PC-9 (cell line): ENCODE results near the gene CCL4.
"Not testable (repeated sequence)": the region's sequence is repeated elsewhere in the genome, so short reads cannot be mapped to it uniquely, and the experiment has no call there.

Experiments used
- EZH2 ChIP-seq: fragments of 200-600 bp; sonication (generic); IDR thresholded peaks from 2 replicates; pipeline ENCODE4 v1.8.0; 2017; ENCODE audit warnings: antibody characterized with exemption, low read depth
- TF ChIP-seq, protein P1 (sequence below): fragments of 200-600 bp; sonication (generic); conservative IDR thresholded peaks from 2 replicates; pipeline ENCODE4 v1.6.1; 2017; ENCODE audit warnings: mixed run types, antibody characterized with exemption, mild to moderate bottlenecking, moderate library complexity

- TF ChIP-seq, protein P1, sequence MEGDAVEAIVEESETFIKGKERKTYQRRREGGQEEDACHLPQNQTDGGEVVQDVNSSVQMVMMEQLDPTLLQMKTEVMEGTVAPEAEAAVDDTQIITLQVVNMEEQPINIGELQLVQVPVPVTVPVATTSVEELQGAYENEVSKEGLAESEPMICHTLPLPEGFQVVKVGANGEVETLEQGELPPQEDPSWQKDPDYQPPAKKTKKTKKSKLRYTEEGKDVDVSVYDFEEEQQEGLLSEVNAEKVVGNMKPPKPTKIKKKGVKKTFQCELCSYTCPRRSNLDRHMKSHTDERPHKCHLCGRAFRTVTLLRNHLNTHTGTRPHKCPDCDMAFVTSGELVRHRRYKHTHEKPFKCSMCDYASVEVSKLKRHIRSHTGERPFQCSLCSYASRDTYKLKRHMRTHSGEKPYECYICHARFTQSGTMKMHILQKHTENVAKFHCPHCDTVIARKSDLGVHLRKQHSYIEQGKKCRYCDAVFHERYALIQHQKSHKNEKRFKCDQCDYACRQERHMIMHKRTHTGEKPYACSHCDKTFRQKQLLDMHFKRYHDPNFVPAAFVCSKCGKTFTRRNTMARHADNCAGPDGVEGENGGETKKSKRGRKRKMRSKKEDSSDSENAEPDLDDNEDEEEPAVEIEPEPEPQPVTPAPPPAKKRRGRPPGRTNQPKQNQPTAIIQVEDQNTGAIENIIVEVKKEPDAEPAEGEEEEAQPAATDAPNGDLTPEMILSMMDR: not testable (repeated sequence)
- not testable (repeated sequence) for TF ChIP-seq EZH2
Measured at GRCh38 chr17:36081681-36082471, 21.8 kb upstream of the CCL4 start.
